H1 (cell line): ENCODE measurements around the gene PAQR5. TPM values are rescaled to one million over a fixed set of nuclear protein-coding genes. Genes with fewer than 3 reads are reported as not detected.

Experiments
- CTCF ChIA-PET: fragments of 300-600 bp; sonication (Branson Sonifier 250); formaldehyde crosslinking; loops from one replicate; lab custom pipeline; 2021; ENCODE audit not compliant: partially characterized antibody; lab: Charles Lee
- POLR2A ChIA-PET: fragments of 300-600 bp; sonication (Branson Sonifier 250); formaldehyde crosslinking; loops from one replicate; lab custom pipeline; 2021; ENCODE audit warnings: inconsistent platforms; ENCODE audit not compliant: partially characterized antibody; lab: Charles Lee
- DNase-seq, 2 experiments: peaks; one replicate each; pipeline versions ENCODE4 v3.0.0 to v3.0.0-alpha.2; 2010 to 2022; ENCODE audit warnings: low spot score in 2 of 2, low read depth in 1 of 2, mixed read lengths in 1 of 2
- FAIRE-seq: peaks from 2 replicates; lab custom pipeline; 2011; peaks lifted over from hg19 to GRCh38; lab: Jason Lieb, UNC
- H2AFZ ChIP-seq: 2 replicates; pipeline ENCODE4 v1.8.1; 2012; ENCODE audit warnings: low read length, inconsistent platforms
- H2AK5ac ChIP-seq: 2 replicates; pipeline ENCODE4 v1.6.1; 2013; ENCODE audit warnings: low read depth, low read length
- H2BK120ac ChIP-seq: replicated peaks from 2 replicates; pipeline ENCODE3; 2013; ENCODE audit warnings: low read depth, low read length, inconsistent platforms
- H2BK12ac ChIP-seq: 2 replicates; pipeline ENCODE4 v1.6.1; 2013; ENCODE audit warnings: low read depth, low read length
- H2BK15ac ChIP-seq: 2 replicates; pipeline ENCODE4 v1.6.1; 2013; ENCODE audit warnings: low read length
- H2BK20ac ChIP-seq: 2 replicates; pipeline ENCODE4 v1.6.1; 2013; ENCODE audit warnings: low read length
- H2BK5ac ChIP-seq: 2 replicates; pipeline ENCODE4 v1.6.1; 2013; ENCODE audit warnings: low read depth, low read length
- H3K14ac ChIP-seq: 2 replicates; pipeline ENCODE4 v1.6.1; 2013; ENCODE audit warnings: inconsistent platforms; ENCODE audit not compliant: insufficient read length
- H3K18ac ChIP-seq: 2 replicates; pipeline ENCODE4 v1.6.1; 2013; ENCODE audit warnings: low read length; ENCODE audit errors: extremely low read depth
- H3K23ac ChIP-seq: 2 replicates; pipeline ENCODE4 v1.6.1; 2013; ENCODE audit warnings: inconsistent platforms; ENCODE audit not compliant: insufficient read length
- H3K23me2 ChIP-seq: 2 replicates; pipeline ENCODE4 v1.6.1; 2013; ENCODE audit warnings: low read depth, low read length
- H3K27ac ChIP-seq: 2 replicates; pipeline ENCODE4 v1.6.1; 2011; ENCODE audit warnings: low read depth, low read length, inconsistent platforms
- H3K27me3 ChIP-seq, 4 experiments: replicated peaks in 1 of 4; 1 replicate in 1 of 4; 2 replicates in 3 of 4; pipeline versions ENCODE4 v1.6.1 to v1.8.1; 2011 to 2013; ENCODE audit warnings: low read length in 3 of 4, mild to moderate bottlenecking in 3 of 4, inconsistent platforms in 2 of 4, mixed read lengths in 2 of 4, moderate library complexity in 1 of 4; ENCODE audit not compliant: control insufficient read depth in 3 of 4, insufficient read depth in 3 of 4; ENCODE audit errors: extremely low read depth in 1 of 4
- H3K36me3 ChIP-seq, 4 experiments: 2 replicates each; pipeline versions ENCODE4 v1.6.1 to v1.8.1; 2011 to 2013; ENCODE audit warnings: mild to moderate bottlenecking in 4 of 4, low read length in 3 of 4, moderate library complexity in 2 of 4, control low read depth in 1 of 4, inconsistent platforms in 1 of 4; ENCODE audit not compliant: insufficient read depth in 4 of 4, control insufficient read depth in 2 of 4
- H3K4ac ChIP-seq: replicated peaks from 2 replicates; pipeline ENCODE3; 2013; ENCODE audit warnings: low read length, low read depth, mixed read lengths, inconsistent platforms; ENCODE audit not compliant: insufficient read length
- H3K4me1 ChIP-seq, 4 experiments: replicated peaks in 1 of 4; 1 replicate in 1 of 4; 2 replicates in 3 of 4; pipeline versions ENCODE4 v1.6.1 to v1.8.1; 2011 to 2013; ENCODE audit warnings: low read length in 3 of 4, inconsistent platforms in 2 of 4, mixed read lengths in 1 of 4; ENCODE audit not compliant: insufficient read depth in 4 of 4, control insufficient read depth in 3 of 4
- H3K4me2 ChIP-seq, 2 experiments: 2 replicates each; pipeline versions ENCODE4 v1.6.1 to v1.8.1; 2011 to 2013; ENCODE audit warnings: low read depth in 2 of 2, low read length in 2 of 2, control low read depth in 1 of 2, inconsistent platforms in 1 of 2, mild to moderate bottlenecking in 1 of 2; ENCODE audit not compliant: insufficient read depth in 1 of 2
- H3K4me3 ChIP-seq, 4 experiments: fragments of 200-600, 300-600 bp in 1 of 4; sonication (generic), shearing (Covaris generic), sonication (Bioruptor Twin) in 1 of 4; 2 replicates each; pipeline versions ENCODE4 v1.5.1 to v1.8.1; 2011 to 2016; ENCODE audit warnings: low read length in 4 of 4, low read depth in 3 of 4, control low read depth in 2 of 4, inconsistent platforms in 2 of 4, mild to moderate bottlenecking in 2 of 4, mixed read lengths in 1 of 4, moderate library complexity in 1 of 4; ENCODE audit not compliant: insufficient read depth in 2 of 4; ENCODE audit errors: extremely low read depth in 1 of 4
- H3K56ac ChIP-seq: replicated peaks from 2 replicates; pipeline ENCODE3; 2013; ENCODE audit warnings: low read depth, mild to moderate bottlenecking, mixed read lengths, low read length, inconsistent platforms; ENCODE audit not compliant: insufficient read length
- H3K79me1 ChIP-seq: 2 replicates; pipeline ENCODE4 v1.6.1; 2013; ENCODE audit warnings: low read depth, low read length, control low read depth
- H3K79me2 ChIP-seq, 2 experiments: 2 replicates each; pipeline versions ENCODE4 v1.6.1 to v1.8.1; 2012 to 2013; ENCODE audit warnings: low read length in 2 of 2, mild to moderate bottlenecking in 2 of 2, inconsistent platforms in 1 of 2; ENCODE audit not compliant: insufficient read depth in 2 of 2, control insufficient read depth in 1 of 2
- H3K9ac ChIP-seq, 4 experiments: replicated peaks in 1 of 4; 1 replicate in 1 of 4; 2 replicates in 3 of 4; pipeline versions ENCODE4 v1.6.1 to v1.8.1; 2011 to 2013; ENCODE audit warnings: low read depth in 3 of 4, low read length in 3 of 4, control low read depth in 2 of 4, mild to moderate bottlenecking in 2 of 4, moderate library complexity in 2 of 4, inconsistent platforms in 1 of 4; ENCODE audit errors: extremely low read depth in 1 of 4
- H3K9me3 ChIP-seq, 2 experiments: 2 replicates each; pipeline versions ENCODE4 v1.6.1 to v1.8.1; 2012 to 2013; ENCODE audit warnings: mild to moderate bottlenecking in 2 of 2, moderate library complexity in 2 of 2, control low read depth in 1 of 2, inconsistent platforms in 1 of 2, low read depth in 1 of 2, low read length in 1 of 2, mixed read lengths in 1 of 2; ENCODE audit not compliant: insufficient read depth in 2 of 2
- H4K20me1 ChIP-seq, 2 experiments: replicated peaks in 1 of 2; 2 replicates each; pipeline versions ENCODE3 to v1.8.1; 2011 to 2013; ENCODE audit warnings: inconsistent platforms in 2 of 2, low read length in 2 of 2, mild to moderate bottlenecking in 1 of 2; ENCODE audit not compliant: insufficient read depth in 2 of 2, control insufficient read depth in 1 of 2
- H4K5ac ChIP-seq: 2 replicates; pipeline ENCODE4 v1.6.1; 2013; ENCODE audit warnings: low read length, low read depth, mixed read lengths, inconsistent platforms; ENCODE audit not compliant: insufficient read length
- H4K8ac ChIP-seq: 2 replicates; pipeline ENCODE4 v1.8.0; 2013; ENCODE audit warnings: mild to moderate bottlenecking, moderate library complexity, low read length, inconsistent platforms; ENCODE audit not compliant: insufficient read depth; ENCODE audit errors: extremely low read depth
- H4K91ac ChIP-seq: replicated peaks from 2 replicates; pipeline ENCODE3; 2013; ENCODE audit warnings: low read length, mixed read lengths, inconsistent platforms; ENCODE audit not compliant: insufficient read length
- EGR1 ChIP-seq: IDR thresholded peaks from 2 replicates; pipeline ENCODE4 v1.6.1; 2011; ENCODE audit warnings: low read depth, low read length, borderline replicate concordance
- PHF8 ChIP-seq: fragments of 200-600 bp; sonication (generic); conservative IDR thresholded peaks from 2 replicates; pipeline ENCODE4 v1.7.1; 2012; ENCODE audit warnings: low read depth, mild to moderate bottlenecking, inconsistent platforms, low read length, moderate library complexity
- SP1 ChIP-seq: IDR thresholded peaks from 2 replicates; pipeline ENCODE4 v1.6.1; 2011; ENCODE audit warnings: low read depth, low read length
- SP2 ChIP-seq: IDR thresholded peaks from 2 replicates; pipeline ENCODE4 v1.6.1; 2012; ENCODE audit warnings: mild to moderate bottlenecking, low read length, inconsistent platforms
- WGBS, 2 experiments: shearing (Covaris generic) in 1 of 2; methylation state at CpG; one replicate each; pipeline versions ENCODE4 v1.1.6 to v1.1.7; 2013 to 2015; ENCODE audit warnings: low lambda C conversion rate in 2 of 2, mixed read lengths in 2 of 2, inconsistent platforms in 1 of 2, low coverage in 1 of 2, missing lambda C conversion rate in 1 of 2; ENCODE audit not compliant: insufficient replicate concordance in 2 of 2, insufficient coverage in 1 of 2, insufficient read length in 1 of 2; ENCODE audit errors: extremely low coverage in 1 of 2, missing lambda C conversion rate in 1 of 2; 5-methylcytosine and 5-hydroxymethylcytosine counted together
- polyA plus RNA-seq, 7 experiments: library from polyadenylated mRNA; depleted of rRNA in 3 of 7; stranded (reverse) in 5 of 7; unstranded in 2 of 7; fragments of >200 nt in 5 of 7; fragments of 200-250 nt in 2 of 7; gene quantifications; 1 replicate in 5 of 7; 2 replicates in 1 of 7; 4 replicates in 1 of 7; pipeline versions ENCODE4 v1.2.1 to v1.2.3, GENCODE V29; 2011 to 2013; ENCODE audit warnings: missing spikeins in 2 of 7, mixed read lengths in 2 of 7
- total RNA-seq: library from RNA; stranded (reverse); fragmentation: NEBNext Ultra II Directional; extraction: Animal tissue kit (Norgen Biotek cat#: 25700); gene quantifications from 2 replicates; pipeline ENCODE4 v1.2.1, GENCODE V29; 2021

The PAQR5 gene
- total and polyA plus RNA-seq, 2 of the 8 experiments (the other 6 are each of a cell fraction or from before 2014, with no cell fraction given): 8.7 to 18.1 TPM

DNA sequence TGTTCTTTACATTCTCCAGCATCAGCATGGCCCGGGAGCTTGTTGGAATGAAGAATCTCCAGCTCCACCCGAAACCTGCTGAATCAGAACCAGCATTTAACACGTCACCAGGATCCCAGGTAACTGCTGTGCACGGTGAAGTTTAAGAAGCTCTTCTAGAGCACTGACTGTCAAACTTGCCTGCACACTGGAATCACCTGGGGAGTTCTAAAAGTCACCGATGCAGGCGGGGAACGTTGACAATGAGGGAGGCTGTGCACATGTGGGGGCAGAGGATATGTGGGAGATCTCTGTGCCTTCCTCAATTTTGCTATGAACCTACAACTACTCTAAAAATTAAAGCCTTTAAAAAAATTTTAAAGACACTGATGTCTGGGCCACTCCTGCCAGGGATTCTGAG, 19.1 kb upstream of the PAQR5 start:
- no peak overlapping the region for H2BK5ac ChIP-seq
- no peak overlapping the region for H4K5ac ChIP-seq
- H3K4me1 ChIP-seq: peaks cover 0 to 6% (median 0%) of the 10 kb centered on the region in 4 experiments; a peak in 1 of 7 replicates
- FAIRE-seq (no peak), DNase-seq (no peak)
- no peaks in the 10 kb centered on the region; the same call in 1 of the 2 replicates for H3K23me2 ChIP-seq
- no peak overlapping the region for H3K4ac ChIP-seq
- no peak overlapping the region for H2BK120ac ChIP-seq
- H4K8ac ChIP-seq: no peak overlapping the region
- H3K79me2 ChIP-seq: no peaks in the 10 kb centered on the region
- POLR2A ChIA-PET: interaction anchor here (1.1 kb wide), 1 partner anchor 20 kb away, joined by 3 read pairs; no protein-coding TSS in a partner anchor
- no peaks in the 10 kb centered on the region for H3K36me3 ChIP-seq
- no peak overlapping the region for H3K27ac ChIP-seq
- H3K4me3 ChIP-seq: no peak overlapping the region
- TF ChIP-seq EGR1 (no peak), PHF8 (no peak), SP2 (no peak), SP1 (no peak)
- no peak overlapping the region for H2BK12ac ChIP-seq
- no peak overlapping the region for H2AK5ac ChIP-seq
- no peak overlapping the region for H2AFZ ChIP-seq
- H3K9ac ChIP-seq: no peak overlapping the region
- H3K9me3 ChIP-seq: no peaks in the 10 kb centered on the region
- H3K14ac ChIP-seq: no peak overlapping the region
- H3K79me1 ChIP-seq: no peaks in the 10 kb centered on the region
- no peak overlapping the region for H3K18ac ChIP-seq
- no peak overlapping the region for H3K4me2 ChIP-seq
- no peak overlapping the region for H2BK20ac ChIP-seq
- no peak overlapping the region for H2BK15ac ChIP-seq
- H4K20me1 ChIP-seq: no peaks in the 10 kb centered on the region
- H3K27me3 ChIP-seq: no peaks in the 10 kb centered on the region
- CTCF ChIA-PET: interaction anchor here (0.8 to 1.8 kb wide), 7 partner anchors 9 to 244 kb away, joined by 3 to 7 read pairs (median 3); no protein-coding TSS in a partner anchor
- WGBS, 2 experiments: 90% methylated on average over 7 of the region's 7 CpGs; no CpG with 5 or more reads in 1 of the 2 experiments
- H3K23ac ChIP-seq: no peak overlapping the region
- H3K56ac ChIP-seq: no peak overlapping the region
- no peak overlapping the region for H4K91ac ChIP-seq
